Osteoblast (primary cell): Measurements from ENCODE around the gene MTOR. TPM values are rescaled to one million over a fixed set of nuclear protein-coding genes. Genes with fewer than 3 reads are reported as not detected.

Source experiments
- DNase-seq: peaks from one replicate; pipeline ENCODE4 v3.0.0; 2011; ENCODE audit warnings: low spot score, mixed read lengths; ENCODE audit not compliant: insufficient read length; ENCODE audit errors: missing footprints
- H2AFZ ChIP-seq: 2 replicates; pipeline ENCODE4 v1.6.0; 2011; ENCODE audit warnings: mild to moderate bottlenecking, low read length
- H3K27ac ChIP-seq: 2 replicates; pipeline ENCODE4 v1.5.1; 2011; ENCODE audit warnings: mild to moderate bottlenecking, low read depth, low read length, moderate library complexity
- H3K27me3 ChIP-seq: 2 replicates; pipeline ENCODE4 v1.6.0; 2012; ENCODE audit warnings: mild to moderate bottlenecking, control low read depth, inconsistent platforms, low read length, moderate library complexity; ENCODE audit not compliant: insufficient read depth
- H3K36me3 ChIP-seq: 2 replicates; pipeline ENCODE4 v1.5.1; 2011; ENCODE audit warnings: mild to moderate bottlenecking, low read length, control low read depth, moderate library complexity; ENCODE audit not compliant: insufficient read depth
- H3K4me1 ChIP-seq: 2 replicates; pipeline ENCODE4 v1.5.1; 2011; ENCODE audit warnings: mild to moderate bottlenecking, low read length, control low read depth, moderate library complexity; ENCODE audit not compliant: insufficient read depth
- H3K4me2 ChIP-seq: 2 replicates; pipeline ENCODE4 v1.6.0; 2011; ENCODE audit warnings: mild to moderate bottlenecking, low read length; ENCODE audit not compliant: insufficient read depth
- H3K4me3 ChIP-seq: fragments of 200-600 bp; sonication (generic); 3 replicates; pipeline ENCODE4 v1.5.1; 2012; ENCODE audit warnings: mild to moderate bottlenecking, low read length, inconsistent platforms; ENCODE audit not compliant: insufficient read depth
- H3K79me2 ChIP-seq: 2 replicates; pipeline ENCODE4 v1.6.0; 2012; ENCODE audit warnings: mild to moderate bottlenecking, low read length, control low read depth, inconsistent platforms; ENCODE audit not compliant: insufficient read depth
- H3K9me3 ChIP-seq: 2 replicates; pipeline ENCODE4 v1.5.1; 2011; ENCODE audit warnings: low read depth, low read length, control low read depth
- H4K20me1 ChIP-seq: 2 replicates; pipeline ENCODE4 v1.6.0; 2012; ENCODE audit warnings: mild to moderate bottlenecking, low read length, control low read depth; ENCODE audit not compliant: insufficient read depth
- total RNA-seq: library from RNA; depleted of rRNA; stranded (reverse); fragments of >200 nt; gene quantifications from 2 replicates; pipeline ENCODE4 v1.2.3, GENCODE V29; 2012
- TF ChIP-seq, protein P1 (sequence below): IDR thresholded peaks from 2 replicates; pipeline ENCODE4 v1.5.1; 2011; ENCODE audit warnings: mild to moderate bottlenecking, low read depth, low read length, moderate library complexity; ENCODE audit errors: extremely low read depth

Gene MTOR
- total RNA-seq, 1 donor: 34.0 TPM

DNA sequence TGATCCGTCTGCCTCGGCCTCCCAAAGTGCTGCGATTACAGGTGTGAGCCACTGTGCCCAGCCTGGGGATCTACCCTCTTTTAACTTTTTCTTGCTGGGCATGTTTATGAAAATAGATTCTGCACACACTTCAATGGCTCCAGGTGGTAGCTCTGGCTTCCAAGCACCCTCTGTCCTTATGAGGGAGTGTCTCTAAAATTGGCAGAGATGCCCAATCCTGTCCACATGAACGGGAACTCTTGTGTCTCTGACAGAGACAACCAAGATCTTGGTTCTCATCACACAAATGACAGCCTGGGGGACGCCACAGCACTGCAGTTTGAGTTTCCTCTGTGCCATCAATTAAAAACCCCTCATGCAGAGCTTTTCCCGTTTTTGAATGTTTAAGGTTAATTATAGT is 116.6 kb downstream of the MTOR start:
- H3K27me3 ChIP-seq: no peaks in the 10 kb centered on the region
- DNase-seq: no peak
- H3K36me3 ChIP-seq: peaks cover 51% of the 10 kb centered on the region
- TF ChIP-seq, protein P1, sequence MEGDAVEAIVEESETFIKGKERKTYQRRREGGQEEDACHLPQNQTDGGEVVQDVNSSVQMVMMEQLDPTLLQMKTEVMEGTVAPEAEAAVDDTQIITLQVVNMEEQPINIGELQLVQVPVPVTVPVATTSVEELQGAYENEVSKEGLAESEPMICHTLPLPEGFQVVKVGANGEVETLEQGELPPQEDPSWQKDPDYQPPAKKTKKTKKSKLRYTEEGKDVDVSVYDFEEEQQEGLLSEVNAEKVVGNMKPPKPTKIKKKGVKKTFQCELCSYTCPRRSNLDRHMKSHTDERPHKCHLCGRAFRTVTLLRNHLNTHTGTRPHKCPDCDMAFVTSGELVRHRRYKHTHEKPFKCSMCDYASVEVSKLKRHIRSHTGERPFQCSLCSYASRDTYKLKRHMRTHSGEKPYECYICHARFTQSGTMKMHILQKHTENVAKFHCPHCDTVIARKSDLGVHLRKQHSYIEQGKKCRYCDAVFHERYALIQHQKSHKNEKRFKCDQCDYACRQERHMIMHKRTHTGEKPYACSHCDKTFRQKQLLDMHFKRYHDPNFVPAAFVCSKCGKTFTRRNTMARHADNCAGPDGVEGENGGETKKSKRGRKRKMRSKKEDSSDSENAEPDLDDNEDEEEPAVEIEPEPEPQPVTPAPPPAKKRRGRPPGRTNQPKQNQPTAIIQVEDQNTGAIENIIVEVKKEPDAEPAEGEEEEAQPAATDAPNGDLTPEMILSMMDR: no peak
- H3K4me1 ChIP-seq: no peaks in the 10 kb centered on the region
- H3K4me3 ChIP-seq: no peak overlapping the region
- no peaks in the 10 kb centered on the region for H4K20me1 ChIP-seq
- no peak overlapping the region for H2AFZ ChIP-seq
- no peak overlapping the region for H3K27ac ChIP-seq
- H3K9me3 ChIP-seq: no peaks in the 10 kb centered on the region
- H3K79me2 ChIP-seq: no peaks in the 10 kb centered on the region
- no peak overlapping the region for H3K4me2 ChIP-seq

DNA sequence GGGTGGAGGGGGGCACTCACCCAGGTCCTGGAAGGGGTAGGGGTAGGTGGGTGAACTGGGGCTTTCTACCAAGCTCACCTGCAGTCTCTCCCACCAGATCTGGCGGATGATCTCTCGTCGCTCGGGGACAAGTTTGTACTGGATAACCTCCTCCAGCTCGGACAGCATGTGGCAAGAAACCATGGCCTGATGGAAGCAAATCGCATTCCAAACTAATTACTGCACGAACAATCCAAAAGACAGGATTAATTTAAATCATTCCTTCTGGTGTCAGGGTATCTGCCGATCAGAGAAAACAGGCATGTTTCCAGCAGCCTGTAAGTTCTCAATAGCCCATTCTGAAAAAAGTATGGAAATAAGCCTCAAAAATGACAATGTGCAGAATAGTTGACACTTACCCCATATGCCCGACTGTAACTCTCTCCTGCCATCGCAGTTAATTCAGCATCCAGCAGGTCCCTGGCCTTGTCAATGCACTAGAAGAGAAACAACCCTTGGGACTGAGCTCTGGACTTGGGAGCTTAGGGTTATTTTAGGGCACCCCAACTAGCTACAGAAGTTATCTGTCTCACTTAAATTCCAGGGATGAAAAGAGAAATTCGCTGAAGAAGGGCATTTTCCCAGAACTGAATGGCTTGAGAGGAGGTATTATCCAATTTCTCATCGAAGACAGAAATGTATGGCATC is 117.6 kb downstream of the MTOR start:
- H3K4me3 ChIP-seq: no peak overlapping the region
- no peaks in the 10 kb centered on the region for H3K4me1 ChIP-seq
- TF ChIP-seq, protein P1: no peak
- H3K27ac ChIP-seq: no peak overlapping the region
- H3K4me2 ChIP-seq: no peak overlapping the region
- H3K9me3 ChIP-seq: no peaks in the 10 kb centered on the region
- H2AFZ ChIP-seq: no peak overlapping the region
- DNase-seq: no peak
- no peaks in the 10 kb centered on the region for H3K27me3 ChIP-seq
- H3K36me3 ChIP-seq: peaks cover 49% of the 10 kb centered on the region
- no peaks in the 10 kb centered on the region for H4K20me1 ChIP-seq
- no peaks in the 10 kb centered on the region for H3K79me2 ChIP-seq

DNA sequence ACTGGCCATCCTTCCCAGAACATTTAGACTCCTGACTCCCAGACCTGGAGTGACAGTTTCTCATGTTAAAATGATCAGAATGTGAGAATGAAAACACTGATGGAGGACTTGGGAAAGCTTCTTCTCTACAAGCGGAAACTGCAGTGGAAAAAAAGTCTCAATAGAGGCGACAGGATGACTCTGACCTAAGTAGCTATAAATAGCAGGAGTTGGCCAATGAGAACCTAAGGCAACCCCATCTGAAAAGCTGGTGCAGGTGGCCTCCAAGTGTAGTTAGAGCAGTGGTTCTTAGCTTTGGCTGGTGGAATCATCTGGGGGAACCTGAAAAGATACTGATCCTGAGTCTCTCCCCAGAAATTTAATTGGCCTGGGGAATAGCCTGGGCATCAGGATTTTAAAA is 118.4 kb downstream of the MTOR start:
- no peak for DNase-seq
- Histone ChIP-seq H2AFZ (no peak overlapping the region), H3K79me2 (no peaks in the 10 kb centered on the region), H3K9me3 (no peaks in the 10 kb centered on the region), H3K36me3 (peaks cover 41% of the 10 kb centered on the region), H3K27ac (no peak overlapping the region), H3K27me3 (no peaks in the 10 kb centered on the region), H3K4me2 (no peak overlapping the region), H3K4me3 (no peak overlapping the region), H4K20me1 (no peaks in the 10 kb centered on the region), H3K4me1 (peaks cover 6% of the 10 kb centered on the region)
- TF ChIP-seq, protein P1: no peak

DNA sequence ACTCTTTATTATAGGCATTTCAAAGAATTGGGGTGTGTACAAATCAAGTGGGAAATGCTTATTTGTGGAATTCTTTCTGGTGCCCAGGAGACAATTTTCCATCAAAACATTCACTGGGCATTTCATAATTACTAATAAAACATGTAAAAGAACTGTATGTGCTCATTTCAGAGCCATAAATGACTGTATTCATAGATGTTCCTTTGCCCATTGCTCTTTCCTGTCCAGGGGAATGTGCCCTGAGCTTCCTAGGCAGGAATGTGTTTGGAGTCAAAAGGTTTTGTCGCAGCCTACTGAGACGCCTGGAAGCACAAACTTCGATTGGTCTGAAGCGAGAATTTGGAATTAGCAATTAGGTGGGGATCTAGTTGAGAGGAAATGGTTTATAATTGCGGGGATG is 119.0 kb downstream of the MTOR start:
- no peaks in the 10 kb centered on the region for H4K20me1 ChIP-seq
- no peak for DNase-seq
- peaks cover 11% of the 10 kb centered on the region for H3K4me1 ChIP-seq
- no peaks in the 10 kb centered on the region for H3K9me3 ChIP-seq
- no peak overlapping the region for H3K4me3 ChIP-seq
- no peak overlapping the region for H3K27ac ChIP-seq
- H2AFZ ChIP-seq: no peak overlapping the region
- H3K36me3 ChIP-seq: peaks cover 39% of the 10 kb centered on the region
- TF ChIP-seq, protein P1: no peak
- no peaks in the 10 kb centered on the region for H3K27me3 ChIP-seq
- H3K79me2 ChIP-seq: no peaks in the 10 kb centered on the region
- no peak overlapping the region for H3K4me2 ChIP-seq
